ENCODE results near the gene KIAA1671.

The KIAA1671 gene

GRCh38 chr22:25048659-25049647 is 96.4 kb downstream of the KIAA1671 start:
- DNase-seq, result peak; percentile 57

- DNase-seq, result no peak
These were observed 97.3 kb downstream of the KIAA1671 start for GRCh38 chr22:25049770-25050169.

- no peak for DNase-seq
These were observed 98.0 kb downstream of the KIAA1671 start for GRCh38 chr22:25050566-25050965.

- DNase-seq, result no peak
These were observed 98.6 kb downstream of the KIAA1671 start for GRCh38 chr22:25051073-25051472.

GRCh38 chr22:25051983-25052710 is 99.6 kb downstream of the KIAA1671 start:
- DNase-seq, result peak; percentile 67

- DNase-seq, result no peak
These were observed 100.8 kb downstream of the KIAA1671 start for GRCh38 chr22:25053153-25053805.

- DNase-seq, result no peak
These were observed 102.5 kb downstream of the KIAA1671 start for GRCh38 chr22:25054943-25055511.

GRCh38 chr22:25057013-25057881 is 104.7 kb downstream of the KIAA1671 start:
- peak; percentile 76 for DNase-seq

GRCh38 chr22:25059438-25059837 is 106.9 kb downstream of the KIAA1671 start:
- no peak for DNase-seq

- no peak for DNase-seq
These were observed 108.1 kb downstream of the KIAA1671 start for GRCh38 chr22:25060522-25061071.

GRCh38 chr22:25061134-25061533 is 108.6 kb downstream of the KIAA1671 start:
- no peak for DNase-seq

- DNase-seq, result no peak
These were observed 109.3 kb downstream of the KIAA1671 start for GRCh38 chr22:25061605-25062376.

GRCh38 chr22:25062386-25063085 is 110.0 kb downstream of the KIAA1671 start:
- no peak for DNase-seq

- DNase-seq, result no peak
These were observed 112.5 kb downstream of the KIAA1671 start for GRCh38 chr22:25064894-25065560.

GRCh38 chr22:25066861-25067435 is 114.4 kb downstream of the KIAA1671 start:
- no peak for DNase-seq

GRCh38 chr22:25067851-25068421 is 115.4 kb downstream of the KIAA1671 start:
- DNase-seq, result peak; percentile 72

GRCh38 chr22:25068707-25069106 is 116.2 kb downstream of the KIAA1671 start:
- DNase-seq, result no peak

GRCh38 chr22:25069426-25069757 is 116.9 kb downstream of the KIAA1671 start:
- DNase-seq, result no peak

Data from right hindlimb (tissue), 1 donor.